ENCODE data around the gene MYB. TPM values are rescaled to one million over a fixed set of nuclear protein-coding genes. Genes with fewer than 3 reads are reported as not detected.
A peak's percentile ranks its signal among the peaks of the same experiment; 100 is the strongest.

The MYB gene
- total RNA-seq, 2 experiments from 2014 or later: 7.5 to 8.2 TPM

GRCh38 chr6:135209803-135210202 is 28.7 kb downstream of the MYB start:
- DNase-seq (no peak), ATAC-seq (peak; percentile 31)
- peaks cover 41% of the 10 kb centered on the region for H3K36me3 Mint-ChIP-seq (ENCODE audit: low read depth)
- H3K4me1 Mint-ChIP-seq (ENCODE audit: low read depth): peaks cover 37% of the 10 kb centered on the region
- H3K27me3 Mint-ChIP-seq (ENCODE audit: low read depth): no peaks in the 10 kb centered on the region
- ChIA-PET CTCF (interaction anchor here (1.1 to 2.0 kb wide), 5 partner anchors 9 to 230 kb away, joined by 3 to 7 read pairs (median 6); no protein-coding TSS in a partner anchor), POLR2A (interaction anchor here (0.7 kb wide), 1 partner anchor 122 kb away, joined by 3 read pairs; no protein-coding TSS in a partner anchor)
- peak overlapping the region; percentile 85 for H3K27ac Mint-ChIP-seq
- H3K9me3 Mint-ChIP-seq (ENCODE audit: insufficient read depth): no peaks in the 10 kb centered on the region
- H3K4me3 Mint-ChIP-seq: peak overlapping the region; percentile 54

DNA sequence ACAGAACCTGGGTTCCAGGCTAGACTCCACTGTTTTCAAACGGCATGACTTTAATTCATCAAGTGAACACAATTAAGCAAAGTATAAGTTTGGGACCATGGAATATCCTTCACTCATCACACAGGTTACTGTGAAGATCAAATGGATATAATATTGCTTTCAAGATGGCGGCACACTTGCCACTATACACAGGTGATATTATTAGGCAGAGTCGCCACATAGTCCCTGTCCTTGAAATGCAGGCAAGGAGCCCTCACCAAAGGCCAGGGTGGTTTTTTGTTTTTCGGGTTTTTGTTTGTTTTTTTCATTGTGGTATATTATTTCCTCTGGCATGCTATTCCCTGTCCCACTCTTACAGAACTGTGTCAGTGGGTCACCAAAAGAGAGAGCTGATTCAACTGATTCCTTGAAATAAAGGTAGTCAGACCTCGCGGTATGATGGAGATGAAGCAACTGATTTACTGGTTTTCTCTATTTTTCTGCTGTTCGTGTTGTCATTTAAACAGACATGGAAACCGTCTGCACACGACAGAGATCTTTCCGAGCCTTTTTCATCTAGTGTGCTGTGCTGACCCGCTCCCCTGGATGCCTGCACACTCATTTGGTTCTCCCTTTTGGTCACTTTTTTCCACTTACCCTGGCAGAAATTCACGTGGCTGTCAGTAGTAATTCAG is 29.7 kb downstream of the MYB start:
- no peak for ATAC-seq
- H3K27me3 Mint-ChIP-seq (ENCODE audit: low read depth): no peaks in the 10 kb centered on the region
- DNase-seq: no peak
- peak overlapping the region; percentile 54 for H3K4me3 Mint-ChIP-seq
- no peaks in the 10 kb centered on the region for H3K9me3 Mint-ChIP-seq (ENCODE audit: insufficient read depth)
- H3K4me1 Mint-ChIP-seq (ENCODE audit: low read depth): peaks cover 37% of the 10 kb centered on the region
- CTCF ChIA-PET: interaction anchor here (1.0 to 1.7 kb wide), 3 partner anchors 20 to 66 kb away, joined by 3 to 5 read pairs (median 5); no protein-coding TSS in a partner anchor
- peak overlapping the region; percentile 85 for H3K27ac Mint-ChIP-seq
- POLR2A ChIA-PET: interaction anchor here (0.9 kb wide), 1 partner anchor 1080 kb away, joined by 3 read pairs; no protein-coding TSS in a partner anchor
- peaks cover 43% of the 10 kb centered on the region for H3K36me3 Mint-ChIP-seq (ENCODE audit: low read depth)

- H3K9me3 Mint-ChIP-seq (ENCODE audit: insufficient read depth): no peaks in the 10 kb centered on the region
- ChIA-PET CTCF (interaction anchor here (1.0 to 1.7 kb wide), 3 partner anchors 21 to 66 kb away, joined by 3 to 5 read pairs (median 5); no protein-coding TSS in a partner anchor), POLR2A (interaction anchor here (0.9 to 2.1 kb wide), 2 partner anchors 10 to 1079 kb away, joined by 3 to 6 read pairs; no protein-coding TSS in a partner anchor)
- ATAC-seq (no peak), DNase-seq (no peak)
- H3K27me3 Mint-ChIP-seq (ENCODE audit: low read depth): no peaks in the 10 kb centered on the region
- H3K27ac Mint-ChIP-seq: peak overlapping the region; percentile 3
- H3K4me1 Mint-ChIP-seq (ENCODE audit: low read depth): peaks cover 37% of the 10 kb centered on the region
- no peak overlapping the region for H3K4me3 Mint-ChIP-seq
- peaks cover 44% of the 10 kb centered on the region for H3K36me3 Mint-ChIP-seq (ENCODE audit: low read depth)
Measured at GRCh38 chr6:135211306-135211702, 30.2 kb downstream of the MYB start.

DNA sequence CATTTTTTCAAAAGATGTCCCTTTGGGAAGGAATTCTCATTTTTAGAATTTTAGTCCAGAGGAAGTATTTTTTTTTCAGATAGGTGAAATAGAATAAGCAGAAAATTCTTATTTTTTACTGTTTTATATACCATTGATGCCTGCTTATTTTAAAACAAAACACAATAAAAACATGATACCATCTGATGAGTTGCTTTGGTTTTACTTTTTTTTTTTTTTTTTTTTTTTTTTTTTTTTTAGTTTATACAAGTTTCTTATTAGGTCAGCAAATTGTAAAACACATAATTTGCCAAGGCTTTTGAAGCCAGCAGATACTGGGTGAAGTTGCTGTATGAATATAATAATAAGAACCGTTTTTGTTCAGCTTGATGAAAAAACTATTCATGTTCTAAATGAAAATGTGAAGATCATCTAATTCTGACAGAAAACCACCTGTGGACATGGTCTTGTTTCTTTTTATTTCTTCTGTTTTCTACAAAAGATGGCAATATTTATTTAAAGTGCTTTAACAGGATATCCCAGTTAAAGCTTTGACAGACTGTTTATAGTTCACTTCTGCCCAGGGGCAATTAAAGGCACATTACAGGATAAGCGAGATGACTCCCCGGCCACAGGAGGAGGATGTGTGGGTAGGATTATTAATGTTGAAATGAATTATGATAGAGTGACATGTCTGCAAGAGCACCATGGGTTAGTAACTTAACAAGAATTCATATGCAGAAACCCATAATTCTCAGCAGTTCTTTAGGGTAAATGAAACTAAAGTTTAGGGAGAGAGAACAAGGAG is 31.1 kb downstream of the MYB start:
- Mint-ChIP-seq H3K4me3 (peak overlapping the region; percentile 7), H3K9me3 (ENCODE audit: insufficient read depth) (no peaks in the 10 kb centered on the region), H3K4me1 (ENCODE audit: low read depth) (peaks cover 37% of the 10 kb centered on the region), H3K27ac (peak overlapping the region; percentile 69), H3K36me3 (ENCODE audit: low read depth) (peaks cover 43% of the 10 kb centered on the region), H3K27me3 (ENCODE audit: low read depth) (no peaks in the 10 kb centered on the region)
- ATAC-seq (peak; percentile 22), DNase-seq (no peak)
- CTCF ChIA-PET: interaction anchor here (1.7 kb wide), 1 partner anchor 22 kb away, joined by 5 read pairs; no protein-coding TSS in a partner anchor
- POLR2A ChIA-PET: interaction anchor here (2.1 kb wide), 1 partner anchor 11 kb away, joined by 6 read pairs; no protein-coding TSS in a partner anchor

- Mint-ChIP-seq H3K27ac (peak overlapping the region; percentile 69), H3K4me3 (peak overlapping the region; percentile 7), H3K9me3 (ENCODE audit: insufficient read depth) (no peaks in the 10 kb centered on the region), H3K36me3 (ENCODE audit: low read depth) (peaks cover 46% of the 10 kb centered on the region), H3K4me1 (ENCODE audit: low read depth) (peaks cover 37% of the 10 kb centered on the region), H3K27me3 (ENCODE audit: low read depth) (no peaks in the 10 kb centered on the region)
- ATAC-seq (peak; percentile 76), DNase-seq (peak; percentile 38)
- CTCF ChIA-PET: interaction anchor here (0.9 to 1.6 kb wide), 3 partner anchors 10 to 211 kb away, joined by 3 to 4 read pairs (median 3); no protein-coding TSS in a partner anchor
- POLR2A ChIA-PET: interaction anchor here (2.1 kb wide), 1 partner anchor 12 kb away, joined by 6 read pairs; no protein-coding TSS in a partner anchor
Measured at GRCh38 chr6:135212935-135213334, 31.8 kb downstream of the MYB start.

DNA sequence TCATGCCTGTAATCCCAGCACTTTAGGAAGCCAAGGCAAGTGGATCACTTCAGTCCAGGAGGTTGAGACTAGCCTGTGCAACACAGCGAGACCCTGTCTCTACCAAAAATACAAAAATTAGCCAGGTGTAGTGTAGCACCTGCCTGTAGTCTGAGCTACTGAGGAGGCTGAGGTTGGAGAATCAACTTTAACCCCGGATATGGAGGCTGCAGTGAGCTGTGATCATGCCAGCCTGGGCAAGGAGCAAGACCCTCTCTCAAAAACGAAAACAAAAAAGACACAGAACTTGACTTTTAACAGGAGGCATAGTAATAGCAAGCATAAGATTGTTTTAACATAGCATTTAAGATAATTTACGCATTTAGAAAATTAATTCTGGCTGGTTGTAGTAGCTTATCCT is 32.5 kb downstream of the MYB start:
- ChIA-PET CTCF (interaction anchor here (0.9 to 1.6 kb wide), 7 partner anchors 11 to 233 kb away, joined by 3 to 4 read pairs (median 3); no protein-coding TSS in a partner anchor), POLR2A (no interaction called here)
- Mint-ChIP-seq H3K4me3 (no peak overlapping the region), H3K27me3 (ENCODE audit: low read depth) (no peaks in the 10 kb centered on the region), H3K27ac (peak overlapping the region; percentile 47), H3K9me3 (ENCODE audit: insufficient read depth) (no peaks in the 10 kb centered on the region), H3K36me3 (ENCODE audit: low read depth) (peaks cover 43% of the 10 kb centered on the region), H3K4me1 (ENCODE audit: low read depth) (peaks cover 37% of the 10 kb centered on the region)
- no peak for ATAC-seq
- DNase-seq: no peak

- Mint-ChIP-seq H3K9me3 (ENCODE audit: insufficient read depth) (no peaks in the 10 kb centered on the region), H3K4me1 (ENCODE audit: low read depth) (peaks cover 25% of the 10 kb centered on the region), H3K36me3 (ENCODE audit: low read depth) (peaks cover 46% of the 10 kb centered on the region), H3K4me3 (no peak overlapping the region), H3K27ac (no peak overlapping the region), H3K27me3 (ENCODE audit: low read depth) (no peaks in the 10 kb centered on the region)
- ChIA-PET POLR2A (no interaction called here), CTCF (interaction anchor here (1.0 kb wide), 1 partner anchor 71 kb away, joined by 3 read pairs; no protein-coding TSS in a partner anchor)
- no peak for DNase-seq
- no peak for ATAC-seq
Measured at GRCh38 chr6:135215160-135215559, 34.1 kb downstream of the MYB start.

DNA sequence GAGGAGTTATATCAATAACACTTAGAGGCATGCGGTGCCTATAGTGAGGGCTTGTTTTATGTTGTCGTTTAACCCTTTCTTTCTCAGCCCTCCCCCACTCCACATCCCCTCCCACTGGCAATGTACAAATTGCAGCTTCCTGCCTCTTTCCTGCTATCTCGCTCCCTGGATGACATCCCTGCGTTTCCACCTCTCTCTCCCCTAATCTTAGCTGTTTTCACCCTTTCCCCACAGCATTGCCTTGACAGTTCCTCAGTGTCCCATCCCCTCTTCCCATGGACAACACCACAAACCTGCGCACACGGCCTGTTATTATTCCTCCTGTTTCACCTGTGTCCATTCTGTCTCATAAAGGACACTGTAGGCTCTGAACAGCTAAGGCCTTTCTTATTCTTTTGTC is 34.5 kb downstream of the MYB start:
- Mint-ChIP-seq H3K4me3 (no peak overlapping the region), H3K27me3 (ENCODE audit: low read depth) (no peaks in the 10 kb centered on the region), H3K36me3 (ENCODE audit: low read depth) (peaks cover 42% of the 10 kb centered on the region), H3K4me1 (ENCODE audit: low read depth) (peaks cover 21% of the 10 kb centered on the region), H3K27ac (no peak overlapping the region), H3K9me3 (ENCODE audit: insufficient read depth) (no peaks in the 10 kb centered on the region)
- ATAC-seq: no peak
- no peak for DNase-seq
- ChIA-PET CTCF (no interaction called here), POLR2A (no interaction called here)

GRCh38 chr6:135217663-135218062 is 36.6 kb downstream of the MYB start:
- Mint-ChIP-seq H3K27ac (no peak overlapping the region), H3K4me1 (ENCODE audit: low read depth) (peaks cover 6% of the 10 kb centered on the region), H3K4me3 (no peak overlapping the region), H3K36me3 (ENCODE audit: low read depth) (peaks cover 32% of the 10 kb centered on the region), H3K9me3 (ENCODE audit: insufficient read depth) (no peaks in the 10 kb centered on the region), H3K27me3 (ENCODE audit: low read depth) (no peaks in the 10 kb centered on the region)
- ChIA-PET POLR2A (no interaction called here), CTCF (interaction anchor here (0.6 kb wide), 1 partner anchor 106 kb away, joined by 3 read pairs; no protein-coding TSS in a partner anchor)
- DNase-seq (no peak), ATAC-seq (no peak)

DNA sequence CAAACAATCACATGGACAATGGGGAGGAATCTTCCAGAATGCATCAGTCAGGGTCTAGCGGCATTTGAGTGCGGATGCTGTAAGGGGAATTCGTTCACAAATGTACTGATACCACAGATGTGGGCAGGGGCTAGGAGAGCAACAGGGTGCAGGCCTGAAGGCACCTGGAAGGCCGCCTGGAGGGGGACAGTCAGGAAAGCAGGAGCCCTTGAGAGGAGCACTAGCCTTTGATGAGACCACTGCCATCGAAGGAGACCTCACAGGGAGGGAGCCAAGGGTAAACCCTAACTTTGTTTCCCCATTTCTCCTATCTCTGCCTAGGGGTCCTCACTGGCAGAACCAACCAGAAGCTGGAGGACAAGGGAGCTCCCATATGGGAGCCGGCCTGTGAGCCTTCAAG is 38.2 kb downstream of the MYB start:
- Mint-ChIP-seq H3K27me3 (ENCODE audit: low read depth) (no peaks in the 10 kb centered on the region), H3K27ac (no peak overlapping the region), H3K9me3 (ENCODE audit: insufficient read depth) (no peaks in the 10 kb centered on the region), H3K36me3 (ENCODE audit: low read depth) (peaks cover 32% of the 10 kb centered on the region), H3K4me1 (ENCODE audit: low read depth) (peaks cover 10% of the 10 kb centered on the region), H3K4me3 (no peak overlapping the region)
- no peak for ATAC-seq
- POLR2A ChIA-PET: no interaction called here
- CTCF ChIA-PET: no interaction called here
- DNase-seq: no peak

DNA sequence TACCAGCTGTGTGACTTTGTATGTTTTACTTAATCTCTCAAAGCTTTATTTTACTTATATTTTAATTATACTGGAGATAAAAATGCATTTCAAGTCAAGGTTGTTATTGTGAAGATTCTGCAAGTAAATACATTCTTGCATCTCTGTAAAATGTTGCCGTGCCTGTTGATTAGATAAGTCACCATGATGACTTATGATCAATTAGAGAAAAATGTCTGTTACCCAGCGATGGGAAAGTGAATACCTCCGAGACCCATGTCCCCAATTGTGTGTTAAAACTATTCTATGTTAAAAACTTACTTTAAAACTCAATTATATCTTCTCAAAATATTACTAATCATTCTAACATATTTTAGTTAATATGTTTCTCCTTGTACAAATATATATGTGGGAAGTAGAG is 39.9 kb downstream of the MYB start:
- ChIA-PET CTCF (no interaction called here), POLR2A (interaction anchor here (0.9 to 1.3 kb wide), 2 partner anchors 9 to 37 kb away, joined by 3 read pairs; no protein-coding TSS in a partner anchor)
- H3K4me3 Mint-ChIP-seq: no peak overlapping the region
- H3K4me1 Mint-ChIP-seq (ENCODE audit: low read depth): peaks cover 10% of the 10 kb centered on the region
- no peaks in the 10 kb centered on the region for H3K9me3 Mint-ChIP-seq (ENCODE audit: insufficient read depth)
- DNase-seq (no peak), ATAC-seq (no peak)
- H3K27ac Mint-ChIP-seq: no peak overlapping the region
- H3K27me3 Mint-ChIP-seq (ENCODE audit: low read depth): no peaks in the 10 kb centered on the region
- peaks cover 26% of the 10 kb centered on the region for H3K36me3 Mint-ChIP-seq (ENCODE audit: low read depth)
